BLaER1 (cell line): ENCODE data around the gene ZSCAN20.

ENCODE experiments used
- H3K27ac ChIP-seq: shearing (Covaris generic); formaldehyde crosslinking; 2 replicates; pipeline ENCODE4 v1.8.1; 2022
- H3K27me3 ChIP-seq: shearing (Covaris generic); formaldehyde crosslinking; 2 replicates; pipeline ENCODE4 v1.8.1; 2022
- H3K36me3 ChIP-seq: shearing (Covaris generic); formaldehyde crosslinking; 2 replicates; pipeline ENCODE4 v1.8.1; 2022
- H3K4me1 ChIP-seq: shearing (Covaris generic); formaldehyde crosslinking; 2 replicates; pipeline ENCODE4 v1.8.1; 2022
- H3K4me2 ChIP-seq: shearing (Covaris generic); formaldehyde crosslinking; 2 replicates; pipeline ENCODE4 v1.8.1; 2022
- H3K4me3 ChIP-seq: shearing (Covaris generic); formaldehyde crosslinking; 2 replicates; pipeline ENCODE4 v1.8.1; 2022
- H3K9ac ChIP-seq: shearing (Covaris generic); formaldehyde crosslinking; 2 replicates; pipeline ENCODE4 v1.8.1; 2022
- H3K9me3 ChIP-seq: shearing (Covaris generic); formaldehyde crosslinking; 2 replicates; pipeline ENCODE4 v1.8.1; 2022
- H4K20me1 ChIP-seq: shearing (Covaris generic); formaldehyde crosslinking; 2 replicates; pipeline ENCODE4 v1.8.1; 2022
- Cebpa-rat ChIP-seq: shearing (Covaris generic); IDR thresholded peaks from 2 replicates; pipeline ENCODE4 v1.8.1; 2022

The ZSCAN20 gene

DNA sequence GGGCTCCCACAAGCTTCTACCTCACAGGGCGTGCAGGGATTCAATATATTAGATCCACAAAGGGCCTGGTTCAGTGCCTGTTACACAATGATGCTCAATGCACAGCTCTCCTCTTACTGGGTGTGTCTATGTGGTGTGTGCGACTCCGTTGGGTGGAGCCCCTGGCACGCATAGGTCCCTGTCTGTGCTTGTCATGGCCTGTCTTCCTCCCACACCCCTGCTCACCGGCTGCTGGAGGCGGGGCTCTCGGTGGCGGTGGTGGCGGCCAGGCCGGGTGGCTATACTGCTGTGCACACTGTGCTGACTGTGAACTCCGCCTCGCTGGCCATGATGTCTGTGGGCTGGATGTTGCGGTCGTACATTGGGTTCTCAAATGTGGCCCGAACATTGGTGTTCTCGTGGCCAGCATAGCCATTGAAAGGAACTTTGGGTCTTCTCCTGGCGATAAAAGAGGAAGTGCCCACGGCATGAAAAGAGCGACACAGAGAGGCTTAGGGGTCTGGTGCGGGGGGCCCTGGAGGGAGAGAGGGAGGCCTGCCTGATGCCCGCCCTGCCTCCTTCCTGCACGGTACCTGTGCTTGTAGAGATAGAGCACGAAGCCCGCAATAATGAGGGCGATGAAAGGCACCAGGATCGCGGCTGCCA is 46.9 kb downstream of the ZSCAN20 start:
- no peaks in the 10 kb centered on the region for H3K9me3 ChIP-seq
- no peak overlapping the region for H3K27ac ChIP-seq
- H3K4me3 ChIP-seq: no peak overlapping the region
- H4K20me1 ChIP-seq: no peaks in the 10 kb centered on the region
- no peaks in the 10 kb centered on the region for H3K27me3 ChIP-seq
- H3K9ac ChIP-seq: no peak overlapping the region
- TF ChIP-seq Cebpa-rat: no peak
- H3K36me3 ChIP-seq: no peaks in the 10 kb centered on the region
- no peak overlapping the region for H3K4me2 ChIP-seq
- no peaks in the 10 kb centered on the region for H3K4me1 ChIP-seq

DNA sequence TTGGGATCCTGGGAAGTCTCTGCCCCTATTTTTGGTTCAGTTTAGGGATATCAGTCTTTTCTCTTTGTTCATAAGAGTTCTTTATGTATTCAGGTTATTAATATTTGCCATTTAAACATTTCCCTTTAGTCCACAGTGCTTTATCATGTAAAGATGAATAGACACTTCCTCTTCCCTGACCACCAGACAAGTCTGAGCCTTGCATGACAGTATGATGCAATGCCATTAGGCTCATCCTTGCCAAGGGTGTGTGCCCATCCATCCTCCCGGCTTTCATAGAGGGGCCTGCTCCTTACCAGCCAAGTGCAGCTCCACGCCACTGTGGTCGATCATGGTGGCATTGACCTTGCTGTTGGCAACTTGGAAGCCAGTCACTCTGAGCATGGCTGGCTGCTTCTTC is 52.1 kb downstream of the ZSCAN20 start:
- H3K9me3 ChIP-seq: no peaks in the 10 kb centered on the region
- H3K9ac ChIP-seq: no peak overlapping the region
- H3K4me1 ChIP-seq: no peaks in the 10 kb centered on the region
- TF ChIP-seq Cebpa-rat: no peak
- no peaks in the 10 kb centered on the region for H3K36me3 ChIP-seq
- H4K20me1 ChIP-seq: no peaks in the 10 kb centered on the region
- H3K4me2 ChIP-seq: no peak overlapping the region
- no peak overlapping the region for H3K4me3 ChIP-seq
- no peaks in the 10 kb centered on the region for H3K27me3 ChIP-seq
- H3K27ac ChIP-seq: no peak overlapping the region

DNA sequence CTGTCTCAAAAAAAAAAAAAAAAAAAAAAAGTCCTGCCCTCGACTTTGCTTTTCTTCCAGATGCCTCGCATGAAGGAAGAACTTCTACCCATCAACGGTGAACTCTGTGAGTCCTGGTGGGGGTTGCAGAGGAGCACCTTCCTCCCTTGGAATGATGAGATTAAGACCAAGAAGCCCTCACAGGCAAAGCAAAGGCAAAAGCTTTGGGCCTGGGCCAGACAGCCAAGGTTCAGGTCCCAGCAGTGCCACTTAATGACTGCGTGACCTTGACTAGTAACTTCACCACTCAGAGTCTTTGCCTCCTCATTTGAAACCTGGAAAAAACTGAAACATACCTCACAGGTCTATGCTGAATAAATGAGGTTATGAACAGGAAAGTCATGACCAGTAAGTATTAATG is 55.5 kb downstream of the ZSCAN20 start:
- Histone ChIP-seq H3K9me3 (no peaks in the 10 kb centered on the region), H3K36me3 (no peaks in the 10 kb centered on the region), H3K4me3 (no peak overlapping the region), H3K4me1 (no peaks in the 10 kb centered on the region), H3K4me2 (no peak overlapping the region), H3K27ac (no peak overlapping the region), H4K20me1 (no peaks in the 10 kb centered on the region), H3K9ac (no peak overlapping the region), H3K27me3 (no peaks in the 10 kb centered on the region)
- TF ChIP-seq Cebpa-rat: no peak

GRCh38 chr1:33529957-33530356 is 57.5 kb downstream of the ZSCAN20 start:
- no peak overlapping the region for H3K9ac ChIP-seq
- no peaks in the 10 kb centered on the region for H4K20me1 ChIP-seq
- no peaks in the 10 kb centered on the region for H3K27me3 ChIP-seq
- no peaks in the 10 kb centered on the region for H3K9me3 ChIP-seq
- no peak overlapping the region for H3K27ac ChIP-seq
- TF ChIP-seq Cebpa-rat: no peak
- H3K4me2 ChIP-seq: no peak overlapping the region
- no peak overlapping the region for H3K4me3 ChIP-seq
- no peaks in the 10 kb centered on the region for H3K4me1 ChIP-seq
- no peaks in the 10 kb centered on the region for H3K36me3 ChIP-seq

GRCh38 chr1:33532250-33532649 is 59.8 kb downstream of the ZSCAN20 start:
- no peaks in the 10 kb centered on the region for H3K4me1 ChIP-seq
- H3K27ac ChIP-seq: no peak overlapping the region
- TF ChIP-seq Cebpa-rat: no peak
- no peak overlapping the region for H3K4me2 ChIP-seq
- H3K36me3 ChIP-seq: no peaks in the 10 kb centered on the region
- no peak overlapping the region for H3K9ac ChIP-seq
- no peaks in the 10 kb centered on the region for H3K9me3 ChIP-seq
- H3K4me3 ChIP-seq: no peak overlapping the region
- no peaks in the 10 kb centered on the region for H4K20me1 ChIP-seq
- no peaks in the 10 kb centered on the region for H3K27me3 ChIP-seq

GRCh38 chr1:33532936-33533335 is 60.5 kb downstream of the ZSCAN20 start:
- no peaks in the 10 kb centered on the region for H3K27me3 ChIP-seq
- H3K27ac ChIP-seq: no peak overlapping the region
- H3K4me2 ChIP-seq: no peak overlapping the region
- H3K9me3 ChIP-seq: no peaks in the 10 kb centered on the region
- H3K4me1 ChIP-seq: no peaks in the 10 kb centered on the region
- H3K36me3 ChIP-seq: no peaks in the 10 kb centered on the region
- no peak for TF ChIP-seq Cebpa-rat
- no peaks in the 10 kb centered on the region for H4K20me1 ChIP-seq
- H3K9ac ChIP-seq: no peak overlapping the region
- H3K4me3 ChIP-seq: no peak overlapping the region

DNA sequence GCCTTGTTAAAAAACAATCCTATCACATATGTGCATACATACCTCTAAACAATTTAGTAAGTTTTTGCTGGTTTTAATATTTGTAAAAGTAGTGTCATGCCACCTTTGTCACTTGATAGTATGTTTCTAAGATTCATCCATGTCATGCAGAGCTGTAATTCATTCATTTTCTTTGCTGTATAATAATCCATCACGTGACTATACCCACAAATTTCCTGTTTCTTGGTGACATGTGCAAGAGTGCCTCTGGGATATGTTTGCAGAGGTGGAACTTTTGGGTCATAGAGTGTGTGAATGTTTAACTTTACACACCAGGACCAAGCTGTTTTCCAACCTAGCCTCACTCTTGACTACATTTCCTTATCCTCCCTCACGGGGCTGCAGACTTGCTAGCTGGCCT is 62.9 kb downstream of the ZSCAN20 start:
- H3K4me2 ChIP-seq: no peak overlapping the region
- no peak overlapping the region for H3K9ac ChIP-seq
- no peak overlapping the region for H3K27ac ChIP-seq
- no peak for TF ChIP-seq Cebpa-rat
- no peaks in the 10 kb centered on the region for H4K20me1 ChIP-seq
- H3K4me1 ChIP-seq: peaks cover 3% of the 10 kb centered on the region; the same call in 1 of the 2 replicates
- H3K36me3 ChIP-seq: no peaks in the 10 kb centered on the region
- no peaks in the 10 kb centered on the region for H3K9me3 ChIP-seq
- no peaks in the 10 kb centered on the region for H3K27me3 ChIP-seq
- no peak overlapping the region for H3K4me3 ChIP-seq

DNA sequence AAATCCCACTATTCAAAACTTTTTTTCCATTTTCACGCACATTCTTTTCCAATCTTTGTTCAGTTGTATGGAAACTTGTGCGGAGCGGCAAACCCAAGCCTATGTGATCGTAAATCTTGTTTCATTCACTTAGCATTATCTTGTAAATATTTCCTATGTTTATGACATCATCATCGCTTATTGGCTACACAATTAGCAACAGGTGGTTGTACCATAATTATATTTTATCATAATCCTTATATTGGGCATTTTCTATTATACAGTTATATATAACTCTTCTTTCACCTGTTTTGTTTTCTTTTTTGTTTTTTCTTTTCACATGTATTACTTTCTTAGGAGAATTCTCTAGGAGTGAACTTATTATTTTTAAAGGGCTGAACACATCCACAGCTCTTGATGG is 65.4 kb downstream of the ZSCAN20 start:
- H3K9ac ChIP-seq: no peak overlapping the region
- H3K36me3 ChIP-seq: no peaks in the 10 kb centered on the region
- no peak overlapping the region for H3K4me2 ChIP-seq
- H3K9me3 ChIP-seq: no peaks in the 10 kb centered on the region; the same call in 1 of the 2 replicates
- no peaks in the 10 kb centered on the region for H3K27me3 ChIP-seq
- TF ChIP-seq Cebpa-rat: no peak
- no peak overlapping the region for H3K27ac ChIP-seq
- peaks cover 7% of the 10 kb centered on the region; the same call in 1 of the 2 replicates for H3K4me1 ChIP-seq
- H3K4me3 ChIP-seq: no peak overlapping the region
- no peaks in the 10 kb centered on the region for H4K20me1 ChIP-seq

- TF ChIP-seq Cebpa-rat: no peak
- H4K20me1 ChIP-seq: no peaks in the 10 kb centered on the region
- no peak overlapping the region for H3K4me2 ChIP-seq
- no peaks in the 10 kb centered on the region for H3K36me3 ChIP-seq
- no peak overlapping the region for H3K9ac ChIP-seq
- H3K4me3 ChIP-seq: no peak overlapping the region
- H3K27me3 ChIP-seq: no peaks in the 10 kb centered on the region
- peaks cover 6% of the 10 kb centered on the region; the same call in 1 of the 2 replicates for H3K9me3 ChIP-seq
- peaks cover 7% of the 10 kb centered on the region; the same call in 1 of the 2 replicates for H3K4me1 ChIP-seq
- no peak overlapping the region for H3K27ac ChIP-seq
Measured at GRCh38 chr1:33541966-33542365, 69.5 kb downstream of the ZSCAN20 start.
